ENCODE measurements around the gene VEZF1. TPM values are rescaled to one million over a fixed set of nuclear protein-coding genes. Genes with fewer than 3 reads are reported as not detected.
"Not testable (repeated sequence)": the region's sequence is repeated elsewhere in the genome, so short reads cannot be mapped to it uniquely, and the experiment has no call there.

The VEZF1 gene
- total RNA-seq, 1 experiment from 2014 or later: 77.7 TPM

- no peaks in the 10 kb centered on the region for H3K9me3 ChIP-seq (ENCODE audit: low read depth, low read length, poor library complexity, severe bottlenecking)
- ChIA-PET CTCF (interaction anchor here (0.5 kb wide), 1 partner anchor 143 kb away, joined by 3 read pairs; no protein-coding TSS in a partner anchor), POLR2A (ENCODE audit: low non-redundant PET) (interaction anchor here (0.7 kb wide), 1 partner anchor 131 kb away, joined by 7 read pairs; no protein-coding TSS in a partner anchor)
- peaks cover 86% of the 10 kb centered on the region for H3K36me3 ChIP-seq (ENCODE audit: insufficient read depth, low read length, poor library complexity, severe bottlenecking)
- H3K27me3 ChIP-seq (replicated peaks; ENCODE audit: insufficient read depth, low read depth, low read length, poor library complexity): no peaks in the 10 kb centered on the region
- no peak for TF ChIP-seq CTCF (conservative IDR thresholded peaks at IDR 0.05; ENCODE audit: low read depth, low read length)
- TF ChIP-seq EZH2 (IDR thresholded peaks at IDR 0.05; ENCODE audit: borderline replicate concordance, low read depth, low read length, poor library complexity, severe bottlenecking): no peak
- intact Hi-C loops (cut with micrococcal nuclease; ENCODE audit: unreplicated experiment): no loop called here
- no peak overlapping the region for H3K27ac ChIP-seq (ENCODE audit: low read depth, low read length, poor library complexity, severe bottlenecking)
- no peak for DNase-seq (ENCODE audit: low spot score)
- no TSS peak for BruUV-seq (replicated peaks)
- H3K4me1 ChIP-seq (ENCODE audit: insufficient read depth, low read length, poor library complexity, severe bottlenecking): peaks cover 6% of the 10 kb centered on the region
- no peak overlapping the region for H3K4me3 ChIP-seq (ENCODE audit: low read depth, low read length, poor library complexity, severe bottlenecking)
Observed at GRCh38 chr17:57979076-57979475, 9.0 kb downstream of the VEZF1 start.

DNA sequence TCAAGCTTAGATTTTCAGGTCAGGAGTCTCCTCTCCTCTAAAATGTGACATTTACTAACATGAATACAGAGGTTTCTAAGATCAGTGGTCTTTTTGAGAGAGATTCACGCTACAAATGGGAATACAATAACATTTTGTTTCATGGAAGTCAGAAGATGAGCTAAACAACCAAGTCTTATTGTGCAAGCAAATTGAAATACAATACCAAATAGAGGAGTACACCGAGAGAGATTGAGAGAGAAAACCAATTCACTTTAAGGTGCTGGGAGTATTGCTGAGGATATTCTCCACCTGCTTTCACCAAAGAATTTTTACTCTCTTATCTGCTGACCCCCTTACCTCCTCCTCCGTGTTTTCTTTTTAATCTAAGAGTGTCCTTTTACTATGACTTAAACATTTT lies 11.5 kb downstream of the VEZF1 start:
- H3K27ac ChIP-seq (ENCODE audit: low read depth, low read length, poor library complexity, severe bottlenecking): no peak overlapping the region
- no TSS peak for BruUV-seq (replicated peaks)
- CTCF ChIA-PET: no interaction called here
- no peak overlapping the region for H3K4me3 ChIP-seq (ENCODE audit: low read depth, low read length, poor library complexity, severe bottlenecking)
- no peak for DNase-seq (ENCODE audit: low spot score)
- H3K27me3 ChIP-seq (replicated peaks; ENCODE audit: insufficient read depth, low read depth, low read length, poor library complexity): no peaks in the 10 kb centered on the region
- peaks cover 87% of the 10 kb centered on the region for H3K36me3 ChIP-seq (ENCODE audit: insufficient read depth, low read length, poor library complexity, severe bottlenecking)
- POLR2A ChIA-PET (ENCODE audit: low non-redundant PET): interaction anchor here (0.5 kb wide), 1 partner anchor 8 kb away, joined by 3 read pairs; no protein-coding TSS in a partner anchor
- intact Hi-C loops (cut with micrococcal nuclease; ENCODE audit: unreplicated experiment): no loop called here
- peaks cover 7% of the 10 kb centered on the region for H3K4me1 ChIP-seq (ENCODE audit: insufficient read depth, low read length, poor library complexity, severe bottlenecking)
- H3K9me3 ChIP-seq (ENCODE audit: low read depth, low read length, poor library complexity, severe bottlenecking): no peaks in the 10 kb centered on the region
- TF ChIP-seq EZH2 (IDR thresholded peaks at IDR 0.05; ENCODE audit: borderline replicate concordance, low read depth, low read length, poor library complexity, severe bottlenecking): no peak
- no peak for TF ChIP-seq CTCF (conservative IDR thresholded peaks at IDR 0.05; ENCODE audit: low read depth, low read length)

DNA sequence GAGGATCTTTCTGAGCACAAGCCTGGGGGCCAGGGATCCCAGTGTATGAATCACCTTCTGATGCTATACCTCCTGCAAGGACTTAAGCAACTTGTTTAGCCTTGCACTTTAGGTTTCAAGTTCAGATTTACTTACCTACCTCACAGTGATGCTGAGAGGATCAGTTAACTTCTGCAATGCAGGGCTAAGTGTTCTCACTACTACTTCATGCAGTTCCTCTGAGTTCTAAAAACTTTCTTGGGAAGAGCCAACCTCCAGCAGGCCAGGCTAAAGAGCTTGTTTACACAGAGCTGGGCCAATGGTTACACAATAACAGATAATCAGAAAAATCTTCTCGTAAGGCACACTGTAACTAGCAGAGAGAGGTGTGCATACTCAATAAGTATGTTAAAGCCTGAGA lies 13.0 kb downstream of the VEZF1 start:
- Histone ChIP-seq H3K36me3 (ENCODE audit: insufficient read depth, low read length, poor library complexity, severe bottlenecking) (peaks cover 71% of the 10 kb centered on the region), H3K27ac (ENCODE audit: low read depth, low read length, poor library complexity, severe bottlenecking) (no peak overlapping the region), H3K4me1 (ENCODE audit: insufficient read depth, low read length, poor library complexity, severe bottlenecking) (peaks cover 21% of the 10 kb centered on the region), H3K27me3 (replicated peaks; ENCODE audit: insufficient read depth, low read depth, low read length, poor library complexity) (no peaks in the 10 kb centered on the region), H3K4me3 (ENCODE audit: low read depth, low read length, poor library complexity, severe bottlenecking) (no peak overlapping the region), H3K9me3 (ENCODE audit: low read depth, low read length, poor library complexity, severe bottlenecking) (no peaks in the 10 kb centered on the region)
- POLR2A ChIA-PET (ENCODE audit: low non-redundant PET): no interaction called here
- intact Hi-C loops (cut with micrococcal nuclease; ENCODE audit: unreplicated experiment): no loop called here
- no TSS peak for BruUV-seq (replicated peaks)
- CTCF ChIA-PET: no interaction called here
- TF ChIP-seq EZH2 (IDR thresholded peaks at IDR 0.05; ENCODE audit: borderline replicate concordance, low read depth, low read length, poor library complexity, severe bottlenecking) (no peak), CTCF (conservative IDR thresholded peaks at IDR 0.05; ENCODE audit: low read depth, low read length) (no peak)
- no peak for DNase-seq (ENCODE audit: low spot score)

GRCh38 chr17:57974053-57974824 lies 13.8 kb downstream of the VEZF1 start:
- H3K4me3 ChIP-seq (ENCODE audit: low read depth, low read length, poor library complexity, severe bottlenecking); H3K9me3 ChIP-seq (ENCODE audit: low read depth, low read length, poor library complexity, severe bottlenecking); intact Hi-C loops (cut with micrococcal nuclease; ENCODE audit: unreplicated experiment); POLR2A ChIA-PET (ENCODE audit: low non-redundant PET); CTCF ChIA-PET; DNase-seq (ENCODE audit: low spot score); H3K27ac ChIP-seq (ENCODE audit: low read depth, low read length, poor library complexity, severe bottlenecking); H3K27me3 ChIP-seq (replicated peaks; ENCODE audit: insufficient read depth, low read depth, low read length, poor library complexity): not testable (repeated sequence)
- TSS peak; percentile 23 for BruUV-seq (replicated peaks)
- Histone ChIP-seq H3K36me3 (ENCODE audit: insufficient read depth, low read length, poor library complexity, severe bottlenecking) (peaks cover 63% of the 10 kb centered on the region), H3K4me1 (ENCODE audit: insufficient read depth, low read length, poor library complexity, severe bottlenecking) (peaks cover 21% of the 10 kb centered on the region)

All from A673 (cell line).